ENCODE measurements around the gene DSCAM.

GRCh38 chr21:40886931-40887330, 40.0 kb upstream of the DSCAM start:
- TF ChIP-seq EZH2 (IDR thresholded peaks at IDR 0.05; ENCODE audit: borderline replicate concordance, low read length) = no peak
- no peak for TF ChIP-seq CTCF (IDR thresholded peaks at IDR 0.05; ENCODE audit: low read length)

All from OCI-LY1 (cell line).